CD14-positive monocyte (primary cell): ENCODE measurements around the gene CEBPB. TPM values are rescaled to one million over a fixed set of nuclear protein-coding genes. Genes with fewer than 3 reads are reported as not detected.
A peak's percentile ranks its signal among the peaks of the same experiment; 100 is the strongest.

Experiments
- DNase-seq, 3 donors: peaks; one replicate each; pipeline ENCODE4 v3.0.0-alpha.2; 2011 to 2022
- H2AFZ ChIP-seq: 2 replicates; pipeline ENCODE4 v1.6.0; 2012; ENCODE audit warnings: mild to moderate bottlenecking, low read depth, low read length, inconsistent platforms; ENCODE audit not compliant: insufficient read depth, poor library complexity, severe bottlenecking
- H3K27ac ChIP-seq, 2 donors: 1 replicate in 1 of 2; 2 replicates in 1 of 2; pipeline ENCODE4 v1.5.1; 2012 to 2013; ENCODE audit warnings: low read length in 2 of 2, control low read depth in 1 of 2, inconsistent platforms in 1 of 2, low read depth in 1 of 2, mild to moderate bottlenecking in 1 of 2
- H3K27me3 ChIP-seq, 2 donors: one replicate each; pipeline versions ENCODE4 v1.6.0 to v1.6.1; 2011 to 2013; ENCODE audit warnings: low read length in 2 of 2; ENCODE audit not compliant: control insufficient read depth in 2 of 2, insufficient read depth in 2 of 2
- H3K36me3 ChIP-seq, 2 donors: replicated peaks in 1 of 2; 1 replicate in 1 of 2; 2 replicates in 1 of 2; pipeline versions ENCODE4 v1.5.1 to v1.6.1; 2012 to 2013; ENCODE audit warnings: low read length in 2 of 2, control low read depth in 1 of 2, inconsistent platforms in 1 of 2, mild to moderate bottlenecking in 1 of 2; ENCODE audit not compliant: insufficient read depth in 2 of 2, control insufficient read depth in 1 of 2
- H3K4me1 ChIP-seq, 2 donors: 1 replicate in 1 of 2; 2 replicates in 1 of 2; pipeline versions ENCODE4 v1.5.1 to v1.6.1; 2012 to 2013; ENCODE audit warnings: low read length in 2 of 2, control low read depth in 1 of 2, inconsistent platforms in 1 of 2, mild to moderate bottlenecking in 1 of 2, moderate library complexity in 1 of 2; ENCODE audit not compliant: insufficient read depth in 2 of 2, control insufficient read depth in 1 of 2
- H3K4me2 ChIP-seq: replicated peaks from 2 replicates; pipeline ENCODE3; 2012; ENCODE audit warnings: low read length, moderate library complexity, mild to moderate bottlenecking; ENCODE audit not compliant: poor library complexity, severe bottlenecking; ENCODE audit errors: extremely low read depth
- H3K4me3 ChIP-seq, 3 experiments: fragments of 200-600 bp in 1 of 3; sonication (generic) in 1 of 3; replicated peaks in 1 of 3; 1 replicate in 2 of 3; 2 replicates in 1 of 3; pipeline ENCODE4 v1.5.1; 2011 to 2013; ENCODE audit warnings: low read length in 3 of 3, mild to moderate bottlenecking in 3 of 3, control low read depth in 2 of 3, low read depth in 2 of 3, inconsistent platforms in 1 of 3, moderate library complexity in 1 of 3
- H3K79me2 ChIP-seq: 2 replicates; pipeline ENCODE4 v1.6.0; 2012; ENCODE audit warnings: mild to moderate bottlenecking, control low read depth, inconsistent platforms, low read length, moderate library complexity; ENCODE audit not compliant: insufficient read depth
- H3K9ac ChIP-seq: 2 replicates; pipeline ENCODE4 v1.6.0; 2017; ENCODE audit warnings: low read length, mild to moderate bottlenecking; ENCODE audit not compliant: insufficient read depth, poor library complexity, severe bottlenecking
- H3K9me3 ChIP-seq, 2 donors: replicated peaks in 1 of 2; 1 replicate in 1 of 2; 2 replicates in 1 of 2; pipeline versions ENCODE4 v1.5.1 to v1.6.1; 2012 to 2013; ENCODE audit warnings: low read length in 2 of 2, control low read depth in 1 of 2; ENCODE audit not compliant: control insufficient read depth in 1 of 2, insufficient read depth in 1 of 2
- H4K20me1 ChIP-seq: 2 replicates; pipeline ENCODE4 v1.6.0; 2012; ENCODE audit warnings: mild to moderate bottlenecking, low read length, control low read depth, moderate library complexity; ENCODE audit not compliant: insufficient read depth
- H3K27ac Mint-ChIP-seq, 7 donors: one replicate each; pipeline ENCODE4 v1.8.0; 2020; ENCODE audit warnings: mild to moderate bottlenecking in 7 of 7, mixed read lengths in 7 of 7, moderate library complexity in 6 of 7, inconsistent platforms in 2 of 7
- H3K27me3 Mint-ChIP-seq, 3 donors: one replicate each; pipeline ENCODE4 v1.8.0; 2021 to 2022; ENCODE audit warnings: low read depth in 3 of 3, mild to moderate bottlenecking in 3 of 3, mixed read lengths in 3 of 3, moderate library complexity in 3 of 3, inconsistent platforms in 1 of 3
- H3K36me3 Mint-ChIP-seq, 2 donors: one replicate each; pipeline ENCODE4 v1.8.0; 2020; ENCODE audit warnings: mixed read lengths in 2 of 2, inconsistent platforms in 1 of 2, mild to moderate bottlenecking in 1 of 2
- H3K4me1 Mint-ChIP-seq: one replicate; pipeline ENCODE4 v1.8.0; 2020; ENCODE audit warnings: mild to moderate bottlenecking, mixed read lengths
- H3K4me3 Mint-ChIP-seq, 2 donors: one replicate each; pipeline ENCODE4 v1.8.0; 2020; ENCODE audit warnings: mild to moderate bottlenecking in 2 of 2, mixed read lengths in 2 of 2, moderate library complexity in 1 of 2
- H3K9me3 Mint-ChIP-seq, 7 donors: one replicate each; pipeline ENCODE4 v1.8.0; 2020 to 2022; ENCODE audit warnings: mixed read lengths in 7 of 7, mild to moderate bottlenecking in 6 of 7, moderate library complexity in 6 of 7, inconsistent platforms in 2 of 7
- CTCF ChIP-seq: fragments of 200-600 bp; IDR thresholded peaks from one replicate; pipeline ENCODE4 v1.8.0; 2022; ENCODE audit warnings: antibody characterized with exemption, mild to moderate bottlenecking
- WGBS: methylation state at CpG from one replicate; pipeline ENCODE4 v1.1.5; 2013; ENCODE audit warnings: missing lambda C conversion rate; ENCODE audit not compliant: insufficient coverage; 5-methylcytosine and 5-hydroxymethylcytosine counted together
- intact Hi-C, 2 donors: fragments of 100-400 bp; cut with micrococcal nuclease; formaldehyde crosslinking; loops; one replicate each; pipeline versions ENCODE4 v1.15.0 to v1.15.1; 2023
- polyA plus RNA-seq, 3 donors: library from polyadenylated mRNA; depleted of rRNA in 1 of 3; unstranded in 2 of 3; stranded (reverse) in 1 of 3; fragments of 300-500 nt in 2 of 3; fragments of >200 nt in 1 of 3; fragmentation: Illumina TruSeq in 2 of 3; gene quantifications; 1 replicate in 2 of 3; 2 replicates in 1 of 3; pipeline ENCODE4 v1.2.3, GENCODE V29; 2012 to 2021

Gene CEBPB
- polyA plus RNA-seq, 3 donors, result 52.4 to 445 (median 80.8) TPM

DNA sequence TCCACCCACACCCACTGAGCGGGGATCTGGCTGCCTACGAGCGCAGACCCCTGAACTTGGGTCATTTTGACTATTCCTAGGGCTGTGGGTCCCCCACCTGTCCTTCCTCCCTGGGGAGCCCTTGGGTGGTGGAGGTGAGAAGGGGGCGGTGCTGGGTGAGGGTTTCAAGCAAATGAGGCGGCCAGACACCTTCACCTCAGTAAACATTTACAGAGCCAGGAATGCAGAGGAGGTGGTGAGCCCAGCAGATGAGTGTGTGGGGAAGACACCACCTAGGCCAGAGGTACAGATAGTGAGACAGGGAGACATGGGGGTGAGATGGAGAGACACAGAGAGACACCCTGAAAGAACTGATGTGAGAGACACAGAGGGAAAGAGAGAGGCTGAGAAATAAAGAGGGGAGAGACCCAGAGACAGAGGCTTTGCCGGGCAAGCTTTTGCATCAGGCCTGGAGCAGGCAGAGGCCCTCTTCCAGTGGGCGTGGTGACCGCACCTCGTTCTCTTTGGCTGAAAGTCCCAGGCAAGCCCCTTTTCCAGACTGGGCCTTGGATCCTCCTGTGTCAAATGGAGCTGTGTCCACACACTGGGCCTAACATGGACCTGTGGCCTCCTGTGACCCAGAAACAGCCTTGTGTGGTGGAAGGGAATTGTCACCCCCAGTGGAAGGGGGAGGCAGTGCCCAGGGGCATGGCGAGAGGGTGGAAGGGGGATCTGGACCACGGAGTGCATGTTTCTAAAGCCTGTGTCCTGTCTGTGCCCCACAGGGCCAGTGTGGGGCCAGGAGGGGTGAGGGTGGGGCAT, 29.7 kb downstream of the CEBPB start:
- peak overlapping the region in 1 of 3 experiments; percentile 10 for H3K4me3 ChIP-seq
- peak in 1 of 3 donors; percentile 33 for DNase-seq
- H3K4me3 Mint-ChIP-seq, result peak overlapping the region; percentile 39 to 58
- peak overlapping the region; percentile 61 for H3K4me2 ChIP-seq
- H3K36me3 Mint-ChIP-seq, result peaks cover 6 to 8% of the 10 kb centered on the region in 2 donors
- peaks cover 0 to 12% of the 10 kb centered on the region in 2 donors for H3K9me3 ChIP-seq
- no peaks in the 10 kb centered on the region for H4K20me1 ChIP-seq
- WGBS, result 42% methylated on average over 6 of the region's 11 CpGs
- peak overlapping the region; percentile 97 to 99 (median 99) for H3K27ac Mint-ChIP-seq
- H3K4me1 ChIP-seq, result peaks cover 74 to 75% of the 10 kb centered on the region in 2 donors
- H2AFZ ChIP-seq, result peak overlapping the region; percentile 37
- H3K27me3 ChIP-seq, result no peaks in the 10 kb centered on the region
- no peak for TF ChIP-seq CTCF
- peaks cover 4 to 14% (median 11%) of the 10 kb centered on the region in 7 donors for H3K9me3 Mint-ChIP-seq
- H3K9ac ChIP-seq, result peak overlapping the region; percentile 72
- H3K4me1 Mint-ChIP-seq, result peaks cover 79% of the 10 kb centered on the region
- H3K27ac ChIP-seq, result peak overlapping the region; percentile 88 to 97
- peaks cover 7% of the 10 kb centered on the region for H3K79me2 ChIP-seq
- intact Hi-C loops, result loop anchor here in 1 of 2 donors (2.0 kb wide), 2 partner anchors 25 to 51 kb away; no protein-coding TSS in a partner anchor
- no peaks in the 10 kb centered on the region for H3K36me3 ChIP-seq
- H3K27me3 Mint-ChIP-seq, result peaks cover 0 to 7% (median under 1%) of the 10 kb centered on the region in 3 donors

- H3K27me3 Mint-ChIP-seq, result peaks cover 0 to 7% (median 0%) of the 10 kb centered on the region in 3 donors
- H3K36me3 ChIP-seq, result no peaks in the 10 kb centered on the region
- intact Hi-C loops, result loop anchor here in 1 of 2 donors (2.0 kb wide), 2 partner anchors 26 to 50 kb away; no protein-coding TSS in a partner anchor
- no peak for TF ChIP-seq CTCF
- peak overlapping the region; percentile 88 to 97 for H3K27ac ChIP-seq
- H3K9me3 Mint-ChIP-seq, result peaks cover 4 to 14% (median 11%) of the 10 kb centered on the region in 7 donors
- peaks cover 0 to 12% of the 10 kb centered on the region in 2 donors for H3K9me3 ChIP-seq
- H3K79me2 ChIP-seq, result peaks cover 7% of the 10 kb centered on the region
- H2AFZ ChIP-seq, result peak overlapping the region; percentile 37
- peaks cover 80% of the 10 kb centered on the region for H3K4me1 Mint-ChIP-seq
- H3K4me1 ChIP-seq, result peaks cover 78 to 79% of the 10 kb centered on the region in 2 donors
- peaks cover 6 to 8% of the 10 kb centered on the region in 2 donors for H3K36me3 Mint-ChIP-seq
- H3K4me3 Mint-ChIP-seq, result peak overlapping the region; percentile 39 to 58
- peak overlapping the region; percentile 61 for H3K4me2 ChIP-seq
- H3K27ac Mint-ChIP-seq, result peak overlapping the region; percentile 97 to 99 (median 99)
- H3K4me3 ChIP-seq, result peak overlapping the region in 1 of 3 experiments; percentile 10
- peak in 2 of 3 donors; percentile 62 to 67 for DNase-seq
- H4K20me1 ChIP-seq, result no peaks in the 10 kb centered on the region
- peak overlapping the region; percentile 72 for H3K9ac ChIP-seq
- no CpG with 5 or more reads among the region's 13 CpGs for WGBS
- no peaks in the 10 kb centered on the region for H3K27me3 ChIP-seq
Measured at GRCh38 chr20:50220894-50221365, 30.3 kb downstream of the CEBPB start.
